WTC11 (cell line): ENCODE data around the gene IL25. TPM values are rescaled to one million over a fixed set of nuclear protein-coding genes. Genes with fewer than 3 reads are reported as not detected.

Experiments used
- ATAC-seq: fragments of 200-7000 bp; cut with Tn5 transposase; 2 replicates; pipeline ENCODE4 v1.10.0; 2021; ENCODE audit warnings: mild to moderate bottlenecking, moderate library complexity
- CTCF ChIA-PET: fragments of 300-600 bp; sonication (Branson Sonifier 250); formaldehyde crosslinking; loops from one replicate; lab custom pipeline; 2021; ENCODE audit warnings: antibody characterized with exemption; lab: Charles Lee
- POLR2A ChIA-PET: fragments of 350-600 bp; sonication (Branson Sonifier 250); formaldehyde crosslinking; loops from one replicate; lab custom pipeline; 2021; ENCODE audit warnings: antibody characterized with exemption; lab: Charles Lee
- DNase-seq: peaks from one replicate; pipeline ENCODE4 v3.0.0; 2021; ENCODE audit warnings: low spot score
- H3K27ac Mint-ChIP-seq: 2 replicates; pipeline ENCODE4 v1.8.0; 2021; ENCODE audit warnings: mixed read lengths
- H3K27me3 Mint-ChIP-seq: 2 replicates; pipeline ENCODE4 v1.8.0; 2021; ENCODE audit warnings: low read depth, mild to moderate bottlenecking, moderate library complexity, mixed read lengths
- H3K36me3 Mint-ChIP-seq: 2 replicates; pipeline ENCODE4 v1.8.0; 2021; ENCODE audit warnings: mixed read lengths
- H3K4me1 Mint-ChIP-seq: 2 replicates; pipeline ENCODE4 v1.8.0; 2022; ENCODE audit warnings: mixed read lengths
- H3K4me3 Mint-ChIP-seq: 2 replicates; pipeline ENCODE4 v1.8.0; 2021; ENCODE audit warnings: mild to moderate bottlenecking, moderate library complexity, mixed read lengths
- H3K9me3 Mint-ChIP-seq: 2 replicates; pipeline ENCODE4 v1.8.0; 2021; ENCODE audit warnings: mixed read lengths
- ATF1 ChIP-seq: sonication (generic); formaldehyde crosslinking; IDR thresholded peaks from 2 replicates; pipeline ENCODE4 v1.8.1; 2023; ENCODE audit warnings: mild to moderate bottlenecking, moderate library complexity, missing genetic modification reagents
- ATF2 ChIP-seq: sonication (generic); formaldehyde crosslinking; IDR thresholded peaks from 2 replicates; pipeline ENCODE4 v1.8.1; 2022; ENCODE audit warnings: low read depth, missing genetic modification reagents, borderline replicate concordance
- CREB1 ChIP-seq: sonication (generic); formaldehyde crosslinking; IDR thresholded peaks from 2 replicates; pipeline ENCODE4 v1.8.0; 2023; ENCODE audit warnings: mild to moderate bottlenecking, missing genetic modification reagents
- KAT7 ChIP-seq: sonication (generic); formaldehyde crosslinking; IDR thresholded peaks from 2 replicates; pipeline ENCODE4 v1.8.1; 2023; ENCODE audit warnings: missing genetic modification reagents, mild to moderate bottlenecking, borderline replicate concordance
- MLX ChIP-seq: sonication (generic); formaldehyde crosslinking; IDR thresholded peaks from 2 replicates; pipeline ENCODE4 v1.8.1; 2023; ENCODE audit warnings: mild to moderate bottlenecking, missing genetic modification reagents, moderate library complexity
- NFATC4 ChIP-seq: fragments of 250-450 bp; sonication (Bioruptor Pico); IDR thresholded peaks from 2 replicates; pipeline ENCODE4 v1.9.0; 2021; ENCODE audit warnings: mild to moderate bottlenecking
- NFE2L1 ChIP-seq: sonication (generic); formaldehyde crosslinking; IDR thresholded peaks from 2 replicates; pipeline ENCODE4 v1.8.1; 2023; ENCODE audit warnings: missing genetic modification reagents
- OVOL2 ChIP-seq: fragments of 250-450 bp; sonication (Bioruptor Pico); IDR thresholded peaks from 2 replicates; pipeline ENCODE4 v1.9.0; 2021; ENCODE audit warnings: mild to moderate bottlenecking, borderline replicate concordance
- PREB ChIP-seq: sonication (generic); formaldehyde crosslinking; IDR thresholded peaks from 2 replicates; pipeline ENCODE4 v1.8.1; 2022; ENCODE audit warnings: mild to moderate bottlenecking, missing genetic modification reagents, moderate library complexity, borderline replicate concordance
- TCF7 ChIP-seq: sonication (generic); formaldehyde crosslinking; IDR thresholded peaks from 2 replicates; pipeline ENCODE4 v1.8.0; 2022; ENCODE audit warnings: mild to moderate bottlenecking, low read depth, missing genetic modification reagents, moderate library complexity
- ZNF121 ChIP-seq: sonication (generic); formaldehyde crosslinking; IDR thresholded peaks from 2 replicates; pipeline ENCODE4 v1.8.0; 2023; ENCODE audit warnings: missing genetic modification reagents
- ZNF263 ChIP-seq: sonication (generic); formaldehyde crosslinking; IDR thresholded peaks from 2 replicates; pipeline ENCODE4 v1.8.1; 2022; ENCODE audit warnings: low read depth, mild to moderate bottlenecking, moderate library complexity, missing genetic modification reagents
- ZNF671 ChIP-seq: fragments of 250-450 bp; sonication (Bioruptor Pico); IDR thresholded peaks from 2 replicates; pipeline ENCODE4 v1.8.0; 2021; ENCODE audit warnings: mild to moderate bottlenecking
- total RNA-seq: library from RNA; stranded (reverse); gene quantifications from 3 replicates; pipeline ENCODE4 v1.2.3, GENCODE V29; 2021
- TF ChIP-seq, protein P1 (sequence below): sonication (generic); formaldehyde crosslinking; IDR thresholded peaks from 2 replicates; pipeline ENCODE4 v1.8.1; 2023; ENCODE audit warnings: mild to moderate bottlenecking, missing genetic modification reagents
- TF ChIP-seq, protein P2 (sequence below): sonication (generic); formaldehyde crosslinking; IDR thresholded peaks from 2 replicates; pipeline ENCODE4 v1.8.0; 2023; ENCODE audit warnings: missing genetic modification reagents
- TF ChIP-seq, protein P3 (sequence below): sonication (generic); formaldehyde crosslinking; IDR thresholded peaks from 2 replicates; pipeline ENCODE4 v1.8.1; 2022; ENCODE audit warnings: low read depth, mild to moderate bottlenecking, moderate library complexity, missing genetic modification reagents, borderline replicate concordance
- TF ChIP-seq, protein P4 (sequence below): sonication (generic); formaldehyde crosslinking; IDR thresholded peaks from 2 replicates; pipeline ENCODE4 v1.8.0; 2022; ENCODE audit warnings: missing genetic modification reagents
- TF ChIP-seq, protein P5 (sequence below): fragments of 250-450 bp; sonication (Bioruptor Pico); conservative IDR thresholded peaks from 2 replicates; pipeline ENCODE4 v1.9.0; 2021; ENCODE audit warnings: mild to moderate bottlenecking

IL25 gene
- total RNA-seq, 1 experiment from 2014 or later, result 0.24 TPM

DNA sequence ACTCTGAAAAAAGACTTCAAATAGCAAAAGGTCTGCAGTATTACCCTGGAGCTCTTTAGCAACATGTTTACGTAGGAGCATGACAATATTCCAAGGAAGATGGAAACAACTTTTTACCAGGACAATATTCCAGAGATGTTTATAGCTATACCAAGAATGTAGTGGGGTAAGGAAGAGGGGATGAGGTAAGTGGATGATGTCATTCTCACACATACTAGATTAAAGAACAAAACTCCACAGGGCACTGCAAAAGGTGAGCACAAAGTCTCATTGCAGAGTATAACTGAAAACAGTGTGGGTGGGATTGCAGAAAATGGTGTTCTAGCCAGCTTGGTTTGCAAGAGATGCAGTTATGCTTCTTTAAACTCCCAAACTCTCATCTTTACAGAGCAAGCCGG is 12.6 kb downstream of the IL25 start:
- no peak for DNase-seq
- peaks cover 11% of the 10 kb centered on the region for H3K4me1 Mint-ChIP-seq
- ChIA-PET POLR2A (no interaction called here), CTCF (interaction anchor here (2.2 kb wide), 1 partner anchor 71 kb away, joined by 14 read pairs; no protein-coding TSS in a partner anchor)
- H3K36me3 Mint-ChIP-seq, result no peaks in the 10 kb centered on the region
- H3K27me3 Mint-ChIP-seq, result peaks cover 36% of the 10 kb centered on the region
- H3K27ac Mint-ChIP-seq, result no peak overlapping the region
- no peaks in the 10 kb centered on the region for H3K9me3 Mint-ChIP-seq
- no peak overlapping the region for H3K4me3 Mint-ChIP-seq
- ATAC-seq, result no peak
- TF ChIP-seq, protein P1, sequence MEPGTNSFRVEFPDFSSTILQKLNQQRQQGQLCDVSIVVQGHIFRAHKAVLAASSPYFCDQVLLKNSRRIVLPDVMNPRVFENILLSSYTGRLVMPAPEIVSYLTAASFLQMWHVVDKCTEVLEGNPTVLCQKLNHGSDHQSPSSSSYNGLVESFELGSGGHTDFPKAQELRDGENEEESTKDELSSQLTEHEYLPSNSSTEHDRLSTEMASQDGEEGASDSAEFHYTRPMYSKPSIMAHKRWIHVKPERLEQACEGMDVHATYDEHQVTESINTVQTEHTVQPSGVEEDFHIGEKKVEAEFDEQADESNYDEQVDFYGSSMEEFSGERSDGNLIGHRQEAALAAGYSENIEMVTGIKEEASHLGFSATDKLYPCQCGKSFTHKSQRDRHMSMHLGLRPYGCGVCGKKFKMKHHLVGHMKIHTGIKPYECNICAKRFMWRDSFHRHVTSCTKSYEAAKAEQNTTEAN (CRISPR knock-in tag), result no peak
- TF ChIP-seq NFE2L1, result no peak
- no peak for TF ChIP-seq CREB1 (CRISPR knock-in tag)
- no peak for TF ChIP-seq TCF7 (CRISPR knock-in tag)
- no peak for TF ChIP-seq ZNF263 (CRISPR knock-in tag)
- no peak for TF ChIP-seq OVOL2 (CRISPR knock-in tag)
- no peak for TF ChIP-seq ATF1 (CRISPR knock-in tag)
- TF ChIP-seq, protein P2, sequence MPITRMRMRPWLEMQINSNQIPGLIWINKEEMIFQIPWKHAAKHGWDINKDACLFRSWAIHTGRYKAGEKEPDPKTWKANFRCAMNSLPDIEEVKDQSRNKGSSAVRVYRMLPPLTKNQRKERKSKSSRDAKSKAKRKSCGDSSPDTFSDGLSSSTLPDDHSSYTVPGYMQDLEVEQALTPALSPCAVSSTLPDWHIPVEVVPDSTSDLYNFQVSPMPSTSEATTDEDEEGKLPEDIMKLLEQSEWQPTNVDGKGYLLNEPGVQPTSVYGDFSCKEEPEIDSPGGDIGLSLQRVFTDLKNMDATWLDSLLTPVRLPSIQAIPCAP (CRISPR knock-in tag), result no peak
- TF ChIP-seq, protein P3, sequence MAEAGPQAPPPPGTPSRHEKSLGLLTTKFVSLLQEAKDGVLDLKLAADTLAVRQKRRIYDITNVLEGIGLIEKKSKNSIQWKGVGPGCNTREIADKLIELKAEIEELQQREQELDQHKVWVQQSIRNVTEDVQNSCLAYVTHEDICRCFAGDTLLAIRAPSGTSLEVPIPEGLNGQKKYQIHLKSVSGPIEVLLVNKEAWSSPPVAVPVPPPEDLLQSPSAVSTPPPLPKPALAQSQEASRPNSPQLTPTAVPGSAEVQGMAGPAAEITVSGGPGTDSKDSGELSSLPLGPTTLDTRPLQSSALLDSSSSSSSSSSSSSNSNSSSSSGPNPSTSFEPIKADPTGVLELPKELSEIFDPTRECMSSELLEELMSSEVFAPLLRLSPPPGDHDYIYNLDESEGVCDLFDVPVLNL (CRISPR knock-in tag), result no peak
- no peak for TF ChIP-seq NFATC4
- TF ChIP-seq MLX (CRISPR knock-in tag), result no peak
- no peak for TF ChIP-seq ZNF671 (CRISPR knock-in tag)
- TF ChIP-seq PREB (CRISPR knock-in tag), result no peak

- no peak overlapping the region for H3K4me3 Mint-ChIP-seq
- ATAC-seq (peak; percentile 43; the same call in 1 of the 2 replicates), DNase-seq (no peak)
- CTCF ChIA-PET, result interaction anchor here (1.0 to 2.2 kb wide), 3 partner anchors 17 to 71 kb away, joined by 3 to 14 read pairs (median 4); no protein-coding TSS in a partner anchor
- peaks cover 38% of the 10 kb centered on the region for H3K27me3 Mint-ChIP-seq
- TF ChIP-seq, protein P4, sequence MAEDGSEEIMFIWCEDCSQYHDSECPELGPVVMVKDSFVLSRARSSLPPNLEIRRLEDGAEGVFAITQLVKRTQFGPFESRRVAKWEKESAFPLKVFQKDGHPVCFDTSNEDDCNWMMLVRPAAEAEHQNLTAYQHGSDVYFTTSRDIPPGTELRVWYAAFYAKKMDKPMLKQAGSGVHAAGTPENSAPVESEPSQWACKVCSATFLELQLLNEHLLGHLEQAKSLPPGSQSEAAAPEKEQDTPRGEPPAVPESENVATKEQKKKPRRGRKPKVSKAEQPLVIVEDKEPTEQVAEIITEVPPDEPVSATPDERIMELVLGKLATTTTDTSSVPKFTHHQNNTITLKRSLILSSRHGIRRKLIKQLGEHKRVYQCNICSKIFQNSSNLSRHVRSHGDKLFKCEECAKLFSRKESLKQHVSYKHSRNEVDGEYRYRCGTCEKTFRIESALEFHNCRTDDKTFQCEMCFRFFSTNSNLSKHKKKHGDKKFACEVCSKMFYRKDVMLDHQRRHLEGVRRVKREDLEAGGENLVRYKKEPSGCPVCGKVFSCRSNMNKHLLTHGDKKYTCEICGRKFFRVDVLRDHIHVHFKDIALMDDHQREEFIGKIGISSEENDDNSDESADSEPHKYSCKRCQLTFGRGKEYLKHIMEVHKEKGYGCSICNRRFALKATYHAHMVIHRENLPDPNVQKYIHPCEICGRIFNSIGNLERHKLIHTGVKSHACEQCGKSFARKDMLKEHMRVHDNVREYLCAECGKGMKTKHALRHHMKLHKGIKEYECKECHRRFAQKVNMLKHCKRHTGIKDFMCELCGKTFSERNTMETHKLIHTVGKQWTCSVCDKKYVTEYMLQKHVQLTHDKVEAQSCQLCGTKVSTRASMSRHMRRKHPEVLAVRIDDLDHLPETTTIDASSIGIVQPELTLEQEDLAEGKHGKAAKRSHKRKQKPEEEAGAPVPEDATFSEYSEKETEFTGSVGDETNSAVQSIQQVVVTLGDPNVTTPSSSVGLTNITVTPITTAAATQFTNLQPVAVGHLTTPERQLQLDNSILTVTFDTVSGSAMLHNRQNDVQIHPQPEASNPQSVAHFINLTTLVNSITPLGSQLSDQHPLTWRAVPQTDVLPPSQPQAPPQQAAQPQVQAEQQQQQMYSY (CRISPR knock-in tag), result no peak
- TF ChIP-seq KAT7 (CRISPR knock-in tag), result no peak
- TF ChIP-seq PREB (CRISPR knock-in tag), result no peak
- no peak for TF ChIP-seq ATF2 (CRISPR knock-in tag)
- no peak for TF ChIP-seq ZNF121 (CRISPR knock-in tag)
- TF ChIP-seq, protein P5, sequence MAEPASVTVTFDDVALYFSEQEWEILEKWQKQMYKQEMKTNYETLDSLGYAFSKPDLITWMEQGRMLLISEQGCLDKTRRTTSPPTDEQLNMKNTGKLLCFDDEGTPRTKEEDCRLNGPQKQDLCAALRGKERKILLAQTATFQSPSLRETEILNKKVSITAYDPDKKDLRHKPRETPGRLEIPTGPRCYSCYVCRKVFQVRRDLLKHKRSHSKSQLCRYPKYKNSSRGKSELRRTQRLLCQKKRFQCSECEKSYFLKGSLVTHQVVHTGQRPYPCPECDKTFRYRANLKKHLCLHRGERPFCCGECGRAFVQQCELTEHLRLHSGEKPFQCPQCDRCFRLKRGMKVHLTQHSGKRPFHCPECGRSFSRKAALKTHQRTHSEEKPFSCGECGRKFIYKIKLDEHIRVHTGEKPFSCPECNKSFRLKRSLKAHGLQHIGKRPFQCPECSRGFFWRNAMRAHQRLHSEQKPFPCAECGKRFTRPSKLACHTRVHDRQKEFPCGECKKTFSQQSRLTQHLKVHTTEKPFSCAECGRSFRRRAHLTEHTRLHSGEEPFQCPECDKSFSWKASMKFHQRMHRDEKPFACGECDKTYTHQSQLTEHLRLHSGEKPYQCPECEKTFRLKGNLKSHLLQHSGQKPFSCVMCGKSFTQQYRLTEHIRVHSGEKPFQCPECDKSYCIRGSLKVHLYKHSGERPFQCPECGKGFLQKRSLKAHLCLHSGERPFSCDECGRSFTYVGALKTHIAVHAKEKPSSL (CRISPR knock-in tag), result no peak
- TF ChIP-seq, all 79 proteins: peak for 0
- H3K27ac Mint-ChIP-seq, result no peak overlapping the region
- peaks cover 11% of the 10 kb centered on the region for H3K4me1 Mint-ChIP-seq
- POLR2A ChIA-PET, result no interaction called here
- H3K9me3 Mint-ChIP-seq, result no peaks in the 10 kb centered on the region
- H3K36me3 Mint-ChIP-seq, result no peaks in the 10 kb centered on the region
Observed at GRCh38 chr14:23385642-23386265, 13.1 kb downstream of the IL25 start.
